K562 (cell line): ENCODE results near the gene TUBB4B. TPM values are rescaled to one million over a fixed set of nuclear protein-coding genes. Genes with fewer than 3 reads are reported as not detected.

Experiments used
- ETV5 ChIP-seq: sonication (generic); formaldehyde crosslinking; IDR thresholded peaks from 2 replicates; pipeline ENCODE4 v1.4.0; 2020; ENCODE audit warnings: low read depth, mild to moderate bottlenecking, missing genetic modification reagents
- SAFB2 ChIP-seq: fragments of 200-400 bp; formaldehyde crosslinking; IDR thresholded peaks from 2 replicates; pipeline ENCODE4 v1.6.1; 2018; ENCODE audit warnings: borderline replicate concordance, low read length, low read depth, moderate library complexity; ENCODE audit not compliant: severe bottlenecking
- SIX5 ChIP-seq, 2 experiments: IDR thresholded peaks; 2 replicates each; pipeline ENCODE4 v1.6.1; 2011; ENCODE audit warnings: low read length in 2 of 2, borderline replicate concordance in 1 of 2, low read depth in 1 of 2, mild to moderate bottlenecking in 1 of 2, moderate library complexity in 1 of 2; ENCODE audit not compliant: insufficient read depth in 1 of 2
- SMARCC2 ChIP-seq: fragments of 450-650 bp; IDR thresholded peaks from 2 replicates; pipeline ENCODE4 v1.6.1; 2017; ENCODE audit warnings: antibody characterized with exemption, moderate library complexity, mild to moderate bottlenecking, low read depth
- ZNF778 ChIP-seq: fragments of 450-650 bp; formaldehyde crosslinking; IDR thresholded peaks from 2 replicates; pipeline ENCODE4 v1.4.0; 2020; ENCODE audit warnings: mild to moderate bottlenecking, moderate library complexity
- ZNF785 ChIP-seq: fragments of 250-450 bp; sonication (Bioruptor Pico); IDR thresholded peaks from 2 replicates; pipeline ENCODE4 v1.4.0; 2020; ENCODE audit warnings: mild to moderate bottlenecking
- polyA plus RNA-seq, 8 experiments: library from polyadenylated mRNA; depleted of rRNA in 4 of 8; stranded (reverse) in 5 of 8; unstranded in 3 of 8; fragments of >200 nt; fragmentation: Nextera tagmentation in 2 of 8; fragmentation: Illumina TruSeq in 1 of 8; extraction: Ambion mirVana in 2 of 8; extraction: Trizol in 1 of 8; gene quantifications; 2 replicates each; pipeline versions ENCODE4 v1.2.1 to v1.2.3, GENCODE V29; 2011 to 2014; ENCODE audit warnings: inconsistent platforms in 1 of 8, missing spikeins in 1 of 8
- total RNA-seq, 7 experiments: library from RNA; depleted of rRNA in 6 of 7; stranded (reverse); fragments of >200 nt in 6 of 7; fragmentation: Illumina TruSeq in 2 of 7; extraction: Trizol in 2 of 7; gene quantifications; 2 replicates each; pipeline versions ENCODE4 v1.2.1 to v1.2.3, GENCODE V29; 2011 to 2021; ENCODE audit warnings: low replicate concordance in 1 of 7
- TF ChIP-seq, protein P1 (sequence below): fragments of 250-450 bp; sonication (Bioruptor Pico); IDR thresholded peaks from 2 replicates; pipeline ENCODE4 v1.8.0; 2021; ENCODE audit warnings: moderate library complexity, mild to moderate bottlenecking, inconsistent platforms
- TF ChIP-seq, protein P2 (sequence below): fragments of 450-650 bp; formaldehyde crosslinking; IDR thresholded peaks from 2 replicates; pipeline ENCODE4 v1.4.0; 2020; ENCODE audit warnings: mild to moderate bottlenecking, moderate library complexity

Gene TUBB4B
- total and polyA plus RNA-seq, 9 of the 15 experiments (the other 6 are each of a cell fraction or from before 2014, with no cell fraction given), result 24.1 to 443 (median 268) TPM

DNA sequence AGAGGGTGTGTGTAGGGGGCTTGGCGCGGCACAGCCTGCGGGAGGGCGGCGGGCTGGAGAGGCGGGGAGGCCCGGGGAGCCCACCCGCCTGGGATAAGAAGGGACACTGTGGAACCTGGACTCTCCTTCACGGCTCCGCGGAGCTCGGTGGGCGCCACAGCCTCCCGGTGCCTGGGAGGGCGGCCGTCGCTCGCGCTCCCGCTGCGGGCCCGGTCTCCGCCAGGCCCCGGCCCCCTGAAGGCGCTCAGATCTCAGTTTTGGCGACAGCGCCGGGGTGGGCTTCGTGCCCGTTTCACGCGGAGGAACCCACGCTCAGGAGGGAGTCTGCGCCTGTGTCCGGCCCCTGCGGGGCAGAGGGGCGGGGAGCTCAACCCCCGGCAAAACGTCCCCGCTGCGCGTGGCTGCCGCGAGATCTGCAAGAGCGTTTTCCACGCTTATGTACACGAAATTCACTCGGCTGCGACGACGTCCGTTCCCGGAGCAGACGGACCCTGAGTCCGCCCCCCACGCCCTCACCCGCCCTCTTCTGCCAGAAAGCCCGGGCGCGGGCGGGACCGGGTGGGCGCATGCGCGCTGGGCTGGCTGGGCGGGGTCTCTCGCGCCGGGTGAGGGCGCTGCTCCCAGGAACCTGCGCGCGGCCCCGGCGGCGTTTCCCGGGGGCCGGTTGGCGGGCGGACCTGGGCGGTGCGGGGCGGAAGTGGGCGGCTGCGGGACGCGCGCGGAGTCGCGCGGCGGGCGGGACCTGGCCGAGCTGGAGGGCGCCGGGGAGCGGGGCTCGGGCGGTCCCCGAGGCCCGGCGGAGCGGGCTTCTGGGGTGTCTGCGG lies 13.7 kb downstream of the TUBB4B start, which contains the start of gene NELFB (continued):
- TF ChIP-seq, protein P1, sequence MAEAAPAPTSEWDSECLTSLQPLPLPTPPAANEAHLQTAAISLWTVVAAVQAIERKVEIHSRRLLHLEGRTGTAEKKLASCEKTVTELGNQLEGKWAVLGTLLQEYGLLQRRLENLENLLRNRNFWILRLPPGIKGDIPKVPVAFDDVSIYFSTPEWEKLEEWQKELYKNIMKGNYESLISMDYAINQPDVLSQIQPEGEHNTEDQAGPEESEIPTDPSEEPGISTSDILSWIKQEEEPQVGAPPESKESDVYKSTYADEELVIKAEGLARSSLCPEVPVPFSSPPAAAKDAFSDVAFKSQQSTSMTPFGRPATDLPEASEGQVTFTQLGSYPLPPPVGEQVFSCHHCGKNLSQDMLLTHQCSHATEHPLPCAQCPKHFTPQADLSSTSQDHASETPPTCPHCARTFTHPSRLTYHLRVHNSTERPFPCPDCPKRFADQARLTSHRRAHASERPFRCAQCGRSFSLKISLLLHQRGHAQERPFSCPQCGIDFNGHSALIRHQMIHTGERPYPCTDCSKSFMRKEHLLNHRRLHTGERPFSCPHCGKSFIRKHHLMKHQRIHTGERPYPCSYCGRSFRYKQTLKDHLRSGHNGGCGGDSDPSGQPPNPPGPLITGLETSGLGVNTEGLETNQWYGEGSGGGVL (CRISPR knock-in tag), result no peak
- no peak for TF ChIP-seq SAFB2
- TF ChIP-seq, protein P2, sequence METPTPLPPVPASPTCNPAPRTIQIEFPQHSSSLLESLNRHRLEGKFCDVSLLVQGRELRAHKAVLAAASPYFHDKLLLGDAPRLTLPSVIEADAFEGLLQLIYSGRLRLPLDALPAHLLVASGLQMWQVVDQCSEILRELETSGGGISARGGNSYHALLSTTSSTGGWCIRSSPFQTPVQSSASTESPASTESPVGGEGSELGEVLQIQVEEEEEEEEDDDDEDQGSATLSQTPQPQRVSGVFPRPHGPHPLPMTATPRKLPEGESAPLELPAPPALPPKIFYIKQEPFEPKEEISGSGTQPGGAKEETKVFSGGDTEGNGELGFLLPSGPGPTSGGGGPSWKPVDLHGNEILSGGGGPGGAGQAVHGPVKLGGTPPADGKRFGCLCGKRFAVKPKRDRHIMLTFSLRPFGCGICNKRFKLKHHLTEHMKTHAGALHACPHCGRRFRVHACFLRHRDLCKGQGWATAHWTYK (CRISPR knock-in tag), result peak; percentile 62; the same call in 1 of the 2 replicates
- 0 out of 2 replicates have a peak, but pooled peaks have one; percentile 33 for TF ChIP-seq ETV5
- no peak for TF ChIP-seq ZNF778 (CRISPR knock-in tag)
- TF ChIP-seq ZNF785 (CRISPR knock-in tag), result no peak
- TF ChIP-seq SIX5 (IDR thresholded peaks at IDR 0.05; ENCODE audit: borderline replicate concordance in 1 of 2, insufficient read depth in 1 of 2, low read depth in 1 of 2, low read length in 2 of 2), result peak; percentile 71 to 82
- no peak for TF ChIP-seq SMARCC2
